RWPE1 (cell line): ENCODE measurements around the gene HINT2.

Experiments used
- CTCF ChIA-PET: fragments of 350-600 bp; sonication (Branson Sonifier 250); formaldehyde crosslinking; extraction: SDS; loops from one replicate; lab custom pipeline; 2021; lab: Yijun Ruan, JAX
- POLR2A ChIA-PET: fragments of 400-600 bp; formaldehyde crosslinking; extraction: SDS; loops from one replicate; lab custom pipeline; 2020; ENCODE audit warnings: antibody characterized with exemption; ENCODE audit not compliant: low non-redundant PET; lab: Yijun Ruan, JAX
- DNase-seq: peaks from one replicate; pipeline ENCODE4 v3.0.0; 2012; ENCODE audit warnings: low spot score
- H3K27ac ChIP-seq: fragments of 450-650 bp; 2 replicates; pipeline ENCODE4 v1.5.1; 2017
- TF ChIP-seq, protein P1 (sequence below): fragments of 450-650 bp; conservative IDR thresholded peaks from 2 replicates; pipeline ENCODE4 v1.5.1; 2017; ENCODE audit warnings: low read depth, mild to moderate bottlenecking

Gene HINT2

DNA sequence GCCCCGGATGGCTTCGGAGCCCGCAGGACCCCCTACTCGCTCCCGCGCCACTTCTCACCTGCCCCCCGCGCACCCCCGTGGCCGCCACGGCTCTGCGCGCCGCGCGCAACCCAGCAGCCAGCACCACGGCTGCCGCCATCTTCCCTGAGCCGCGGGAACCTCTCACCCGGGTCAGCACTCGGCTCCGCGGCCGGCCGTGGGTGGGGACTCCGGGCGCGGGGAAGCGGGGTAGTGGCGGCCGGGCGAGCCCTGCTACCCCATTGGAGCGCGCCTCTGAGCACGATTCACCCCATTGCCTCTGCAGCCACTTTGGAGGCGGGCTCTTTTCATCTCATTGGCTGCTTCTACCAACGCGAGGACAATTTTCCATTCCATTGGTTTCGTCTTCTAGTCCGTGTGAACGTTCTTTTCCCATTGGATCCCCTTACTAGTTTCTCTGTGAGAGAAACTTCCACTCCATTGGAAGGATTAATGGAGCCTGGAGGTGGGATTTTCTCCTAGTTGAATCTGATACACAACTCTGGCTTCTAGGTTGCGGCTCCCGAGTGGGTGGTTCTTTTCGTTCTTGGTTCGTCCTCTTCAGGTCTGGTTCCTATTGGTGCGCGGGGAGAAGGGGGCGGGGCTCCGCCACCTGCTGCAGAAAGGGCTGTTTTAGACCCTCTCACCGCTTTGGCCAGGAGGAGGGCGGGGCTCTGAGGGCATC lies at the start of gene HINT2:
Gene HINT2 (minus strand): TSS at position 202 of the 703 bp plus-strand sequence. CDS start 63 bp downstream, at position 139.
- peak; percentile 99 for DNase-seq
- TF ChIP-seq, protein P1, sequence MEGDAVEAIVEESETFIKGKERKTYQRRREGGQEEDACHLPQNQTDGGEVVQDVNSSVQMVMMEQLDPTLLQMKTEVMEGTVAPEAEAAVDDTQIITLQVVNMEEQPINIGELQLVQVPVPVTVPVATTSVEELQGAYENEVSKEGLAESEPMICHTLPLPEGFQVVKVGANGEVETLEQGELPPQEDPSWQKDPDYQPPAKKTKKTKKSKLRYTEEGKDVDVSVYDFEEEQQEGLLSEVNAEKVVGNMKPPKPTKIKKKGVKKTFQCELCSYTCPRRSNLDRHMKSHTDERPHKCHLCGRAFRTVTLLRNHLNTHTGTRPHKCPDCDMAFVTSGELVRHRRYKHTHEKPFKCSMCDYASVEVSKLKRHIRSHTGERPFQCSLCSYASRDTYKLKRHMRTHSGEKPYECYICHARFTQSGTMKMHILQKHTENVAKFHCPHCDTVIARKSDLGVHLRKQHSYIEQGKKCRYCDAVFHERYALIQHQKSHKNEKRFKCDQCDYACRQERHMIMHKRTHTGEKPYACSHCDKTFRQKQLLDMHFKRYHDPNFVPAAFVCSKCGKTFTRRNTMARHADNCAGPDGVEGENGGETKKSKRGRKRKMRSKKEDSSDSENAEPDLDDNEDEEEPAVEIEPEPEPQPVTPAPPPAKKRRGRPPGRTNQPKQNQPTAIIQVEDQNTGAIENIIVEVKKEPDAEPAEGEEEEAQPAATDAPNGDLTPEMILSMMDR, result no peak
- POLR2A ChIA-PET, result no interaction called here
- H3K27ac ChIP-seq, result peak within 1 kb of the TSS; percentile 98
- CTCF ChIA-PET, result interaction anchor here (0.6 to 1.8 kb wide), 6 partner anchors 11 to 67 kb away, joined by 3 to 8 read pairs (median 4); no protein-coding TSS in a partner anchor

DNA sequence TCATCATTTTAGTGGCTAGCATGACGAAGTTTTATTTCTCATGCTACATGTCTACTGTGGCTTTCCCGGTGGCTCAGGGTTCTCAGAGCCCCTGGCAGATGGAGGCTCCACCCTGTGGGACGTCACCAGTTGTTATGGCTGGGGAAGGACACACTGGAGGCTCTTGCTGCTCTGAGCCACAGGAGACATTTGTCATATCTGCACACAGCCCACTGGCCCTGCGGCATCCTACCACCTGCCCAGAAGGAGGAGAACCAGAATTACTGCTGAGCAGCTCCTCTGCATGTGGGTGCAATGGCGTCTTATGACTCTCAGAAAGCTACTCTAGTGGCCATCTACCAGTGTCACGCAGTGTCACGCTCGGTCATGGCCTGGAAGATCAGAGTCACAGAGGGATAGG lies 48.7 kb upstream of the HINT2 start:
- ChIA-PET POLR2A (no interaction called here), CTCF (interaction anchor here (1.6 kb wide), 1 partner anchor 19 kb away, joined by 6 read pairs; no protein-coding TSS in a partner anchor)
- no peak for DNase-seq
- TF ChIP-seq, protein P1, result no peak
- H3K27ac ChIP-seq, result no peak overlapping the region

DNA sequence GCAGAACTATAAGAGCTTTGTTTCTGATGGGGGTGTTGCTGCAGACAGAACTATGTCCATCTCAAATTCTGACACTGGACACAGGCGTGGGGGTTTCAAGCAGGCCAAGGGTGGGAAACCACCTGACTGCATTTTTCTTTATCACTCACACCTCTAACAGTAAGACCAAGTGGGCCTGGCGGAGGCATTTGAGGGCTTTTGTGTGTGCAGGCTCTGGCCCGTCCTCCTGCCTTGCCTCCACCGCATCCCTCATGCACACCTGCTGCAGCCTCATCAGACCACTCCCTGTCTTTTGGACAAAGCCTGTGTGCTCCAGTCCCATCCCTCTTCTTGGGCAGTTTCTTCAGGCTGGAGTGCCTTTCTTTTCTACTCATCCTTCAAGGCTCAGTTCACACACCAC lies 47.5 kb upstream of the HINT2 start:
- H3K27ac ChIP-seq, result no peak overlapping the region
- TF ChIP-seq, protein P1, result no peak
- no peak for DNase-seq
- CTCF ChIA-PET, result interaction anchor here (2.0 kb wide), 1 partner anchor 20 kb away, joined by 6 read pairs; no protein-coding TSS in a partner anchor
- POLR2A ChIA-PET, result no interaction called here

DNA sequence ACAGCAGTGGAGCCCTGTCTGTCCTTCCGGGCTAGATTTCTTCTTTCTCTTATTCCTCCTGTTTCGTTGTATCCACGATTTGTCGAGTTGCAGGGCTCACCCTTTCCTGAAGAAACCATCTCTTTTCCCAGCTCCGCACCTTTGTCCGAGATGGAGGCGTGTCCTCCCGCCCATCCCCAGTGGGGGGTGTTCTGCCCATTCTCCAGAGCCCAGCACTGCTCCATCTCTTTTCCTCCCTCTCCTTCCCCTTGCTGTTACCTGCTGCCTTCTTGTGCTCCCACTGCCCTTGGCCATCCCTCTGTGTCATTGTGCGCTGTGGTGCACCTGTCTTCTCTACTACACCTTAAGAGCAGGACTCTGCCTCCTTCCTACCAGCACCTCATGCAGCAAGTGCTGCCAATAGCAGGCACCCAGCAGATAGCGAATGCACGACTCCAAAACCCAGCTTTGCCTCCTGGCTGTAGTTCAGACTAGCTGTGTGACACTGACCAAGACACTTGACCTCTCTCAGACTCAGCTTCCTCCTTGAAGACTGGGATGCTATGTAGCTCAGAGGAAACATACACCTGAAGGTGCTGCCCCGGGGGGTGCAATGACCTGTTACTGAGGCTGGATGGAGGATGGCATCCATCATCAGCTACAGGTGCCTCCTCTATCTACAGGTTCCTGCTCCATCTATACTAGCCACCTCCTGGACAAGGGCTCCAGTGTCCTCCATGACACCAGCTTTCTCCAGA lies 46.5 kb upstream of the HINT2 start:
- ChIA-PET CTCF (interaction anchor here (0.5 to 2.0 kb wide), 3 partner anchors 21 to 323 kb away, joined by 3 to 6 read pairs (median 3); no protein-coding TSS in a partner anchor), POLR2A (no interaction called here)
- H3K27ac ChIP-seq, result no peak overlapping the region
- TF ChIP-seq, protein P1, result no peak
- DNase-seq, result no peak

DNA sequence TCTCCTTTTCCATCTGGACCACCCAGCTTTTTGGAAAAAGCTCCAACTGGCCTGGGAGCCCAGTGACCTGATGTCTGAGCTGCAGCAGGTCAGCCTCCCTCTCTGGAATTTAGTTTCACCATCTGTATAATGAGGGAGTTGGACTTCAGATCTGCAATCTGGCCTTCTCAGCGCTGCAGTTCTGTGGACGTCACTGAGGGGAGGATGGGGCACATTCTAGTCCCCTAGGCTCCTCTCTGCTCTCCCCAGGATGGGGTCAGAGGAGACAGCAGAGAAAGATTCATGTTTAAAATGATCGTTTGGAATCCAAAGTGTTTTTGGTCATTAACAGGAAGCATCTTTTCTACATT lies 45.1 kb upstream of the HINT2 start:
- H3K27ac ChIP-seq, result no peak overlapping the region
- POLR2A ChIA-PET, result no interaction called here
- TF ChIP-seq, protein P1, result no peak
- CTCF ChIA-PET, result interaction anchor here (0.6 to 0.7 kb wide), 2 partner anchors 16 to 29 kb away, joined by 4 read pairs; no protein-coding TSS in a partner anchor
- DNase-seq, result no peak

DNA sequence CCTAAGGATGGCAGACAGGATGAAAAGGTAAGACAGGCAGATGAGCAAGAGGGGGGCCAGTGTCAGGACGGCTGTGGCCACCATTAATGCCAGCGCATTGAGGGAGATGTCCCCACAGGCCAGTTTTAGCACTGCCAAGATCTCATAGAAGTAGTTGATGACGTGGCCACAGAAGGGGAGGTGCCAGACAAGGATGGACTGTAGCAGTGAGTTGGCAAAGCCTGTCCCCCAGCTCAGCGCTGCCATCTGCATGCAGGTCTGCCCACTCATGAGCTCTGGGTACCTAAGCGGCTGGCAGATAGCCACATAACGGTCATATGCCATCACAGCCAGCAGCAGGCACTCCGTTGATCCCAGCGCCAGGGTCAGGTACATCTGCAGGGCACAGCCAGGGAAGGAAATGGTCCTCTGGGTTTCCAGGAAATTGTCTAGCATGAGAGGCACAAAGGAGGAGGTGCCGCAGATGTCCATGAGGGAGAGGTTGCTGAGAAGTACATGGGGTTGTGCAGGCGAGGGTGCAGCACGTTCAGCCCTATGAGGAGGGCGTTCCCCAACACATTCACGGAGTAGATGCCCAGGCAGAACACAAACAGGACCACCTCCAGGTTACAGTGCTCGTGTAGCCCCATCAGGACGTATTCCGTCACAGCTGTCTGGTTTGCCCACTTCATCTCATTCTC lies 44.6 kb upstream of the HINT2 start:
- ChIA-PET POLR2A (no interaction called here), CTCF (interaction anchor here (0.5 to 0.7 kb wide), 3 partner anchors 16 to 992 kb away, joined by 3 to 4 read pairs (median 4); no protein-coding TSS in a partner anchor)
- no peak for DNase-seq
- TF ChIP-seq, protein P1, result no peak
- H3K27ac ChIP-seq, result no peak overlapping the region
